DND-41 (cell line): ENCODE data around the gene OTOP1.

Experiments
- ATAC-seq: fragments of 200-7000 bp; cut with Tn5 transposase; 3 replicates; pipeline ENCODE4 v1.9.1; 2021; ENCODE audit warnings: low read depth; ENCODE audit not compliant: insufficient read depth
- DNase-seq: peaks from one replicate; pipeline ENCODE4 v3.0.0-alpha.2; 2020
- H2AFZ ChIP-seq: 2 replicates; pipeline ENCODE4 v1.6.0; 2012; ENCODE audit warnings: low read depth, low read length
- H3K27ac ChIP-seq: 2 replicates; pipeline ENCODE4 v1.5.1; 2012; ENCODE audit warnings: low read length, inconsistent platforms
- H3K27me3 ChIP-seq: fragments of 200-600 bp; sonication (generic); 2 replicates; pipeline ENCODE4 v1.6.0; 2012; ENCODE audit warnings: low read length, mild to moderate bottlenecking, inconsistent platforms; ENCODE audit not compliant: insufficient read depth, poor library complexity
- H3K36me3 ChIP-seq: 2 replicates; pipeline ENCODE4 v1.5.1; 2012; ENCODE audit warnings: low read length, inconsistent platforms; ENCODE audit not compliant: insufficient read depth
- H3K4me1 ChIP-seq: 2 replicates; pipeline ENCODE4 v1.5.1; 2012; ENCODE audit warnings: mild to moderate bottlenecking, low read length; ENCODE audit not compliant: insufficient read depth
- H3K4me2 ChIP-seq: 2 replicates; pipeline ENCODE4 v1.6.0; 2012; ENCODE audit warnings: mild to moderate bottlenecking, moderate library complexity, low read length, inconsistent platforms; ENCODE audit not compliant: insufficient read depth
- H3K4me3 ChIP-seq, 2 experiments: fragments of 200-600 bp in 1 of 2; shearing (Covaris generic) in 1 of 2; 2 replicates each; pipeline ENCODE4 v1.5.1; 2012 to 2016; ENCODE audit warnings: inconsistent platforms in 2 of 2, low read length in 2 of 2, mild to moderate bottlenecking in 2 of 2, low read depth in 1 of 2, moderate library complexity in 1 of 2
- H3K79me2 ChIP-seq: 2 replicates; pipeline ENCODE4 v1.6.0; 2012; ENCODE audit warnings: low read length, inconsistent platforms; ENCODE audit not compliant: insufficient read depth
- H3K9ac ChIP-seq: 2 replicates; pipeline ENCODE4 v1.6.0; 2012; ENCODE audit warnings: low read depth, mild to moderate bottlenecking, inconsistent platforms, low read length, moderate library complexity
- H3K9me3 ChIP-seq: 2 replicates; pipeline ENCODE4 v1.5.1; 2012; ENCODE audit warnings: low read length, moderate library complexity, mild to moderate bottlenecking, inconsistent platforms; ENCODE audit not compliant: insufficient read depth, severe bottlenecking
- H4K20me1 ChIP-seq: 2 replicates; pipeline ENCODE4 v1.6.0; 2012; ENCODE audit warnings: low read length; ENCODE audit not compliant: insufficient read depth
- CTCF ChIP-seq: IDR thresholded peaks from 2 replicates; pipeline ENCODE4 v1.5.1; 2012; ENCODE audit warnings: borderline replicate concordance, low read length, moderate library complexity, mild to moderate bottlenecking; ENCODE audit not compliant: poor library complexity, severe bottlenecking; ENCODE audit errors: extremely low read depth
- EZH2 ChIP-seq: IDR thresholded peaks from 3 replicates; pipeline ENCODE4 v1.6.1; 2012; ENCODE audit warnings: borderline replicate concordance, low read depth, mild to moderate bottlenecking, moderate library complexity, low read length, inconsistent platforms; ENCODE audit not compliant: severe bottlenecking

OTOP1 gene

GRCh38 chr4:4248885-4249203, 22.1 kb upstream of the OTOP1 start:
- no peak for ATAC-seq
- H3K27ac ChIP-seq: peak overlapping the region; percentile 91

GRCh38 chr4:4248029-4248884, 21.5 kb upstream of the OTOP1 start, which contains the start of gene TMEM128:
Gene TMEM128, minus strand, starts transcription at chr4:4248223. Its CDS starts 21 bp downstream, at chr4:4248202.
- peaks cover 25% of the 10 kb centered on the region for H3K79me2 ChIP-seq
- H3K9ac ChIP-seq: peak within 1 kb of the TSS; percentile 85

More at GRCh38 chr4:4248885-4249203, 22.1 kb upstream of the OTOP1 start:
- no peaks in the 10 kb centered on the region for H3K27me3 ChIP-seq
- peaks cover 16% of the 10 kb centered on the region for H3K36me3 ChIP-seq
- peak overlapping the region; percentile 94 to 96; a peak in 3 of 4 replicates for H3K4me3 ChIP-seq
- peak overlapping the region; percentile 85 for H3K4me2 ChIP-seq
- peak overlapping the region; percentile 85 for H3K9ac ChIP-seq
- DNase-seq: no peak
- H3K4me1 ChIP-seq: peaks cover 28% of the 10 kb centered on the region
- no peaks in the 10 kb centered on the region; the same call in 1 of the 2 replicates for H4K20me1 ChIP-seq
- H2AFZ ChIP-seq: peak overlapping the region; percentile 82
- no peaks in the 10 kb centered on the region for H3K9me3 ChIP-seq
- H3K79me2 ChIP-seq: peaks cover 25% of the 10 kb centered on the region
- TF ChIP-seq EZH2 (no peak), CTCF (no peak)

GRCh38 chr4:4247696-4248028, 20.9 kb upstream of the OTOP1 start:
- Histone ChIP-seq H3K9ac (peak overlapping the region; percentile 85), H3K27me3 (no peaks in the 10 kb centered on the region), H3K27ac (peak overlapping the region; percentile 91), H2AFZ (peak overlapping the region; percentile 82), H3K4me3 (peak overlapping the region; percentile 94 to 96), H3K4me2 (peak overlapping the region; percentile 85), H3K36me3 (peaks cover 21% of the 10 kb centered on the region), H4K20me1 (no peaks in the 10 kb centered on the region; the same call in 1 of the 2 replicates), H3K79me2 (peaks cover 25% of the 10 kb centered on the region), H3K4me1 (peaks cover 28% of the 10 kb centered on the region), H3K9me3 (no peaks in the 10 kb centered on the region)
- ATAC-seq (peak; percentile 56), DNase-seq (no peak)
- no peak for TF ChIP-seq EZH2
- TF ChIP-seq CTCF: no peak

More at GRCh38 chr4:4248029-4248884, 21.5 kb upstream of the OTOP1 start, which contains the start of gene TMEM128:
- DNase-seq: peak; percentile 91
- Histone ChIP-seq H3K36me3 (peaks cover 21% of the 10 kb centered on the region), H2AFZ (peak within 1 kb of the TSS; percentile 82), H3K4me1 (peaks cover 28% of the 10 kb centered on the region), H4K20me1 (no peaks in the 10 kb centered on the region; the same call in 1 of the 2 replicates), H3K9me3 (no peaks in the 10 kb centered on the region), H3K4me2 (peak within 1 kb of the TSS; percentile 85), H3K4me3 (peak within 1 kb of the TSS; percentile 94 to 96), H3K27me3 (no peaks in the 10 kb centered on the region), H3K27ac (peak within 1 kb of the TSS; percentile 91)
- peak; percentile 96 for ATAC-seq
- TF ChIP-seq EZH2: no peak
- TF ChIP-seq CTCF: peak; percentile 16
